K562 (cell line): ENCODE measurements around the gene HDGFL1. TPM values are rescaled to one million over a fixed set of nuclear protein-coding genes. Genes with fewer than 3 reads are reported as not detected.

ENCODE experiments used
- GTF2A2 ChIP-seq: IDR thresholded peaks from 2 replicates; pipeline ENCODE4 v1.6.1; 2016; ENCODE audit warnings: mild to moderate bottlenecking, missing genetic modification characterization, missing compliant biosample characterization
- SRF ChIP-seq, 2 experiments: fragments of 250-450, 450-650 bp in 1 of 2; sonication (Bioruptor Pico) in 1 of 2; sonication (generic) in 1 of 2; formaldehyde crosslinking; IDR thresholded peaks; 2 replicates each; pipeline versions ENCODE4 v1.5.0 to v1.5.1; 2020 to 2022; ENCODE audit warnings: mild to moderate bottlenecking in 1 of 2, missing genetic modification reagents in 1 of 2
- polyA plus RNA-seq, 8 experiments: library from polyadenylated mRNA; depleted of rRNA in 4 of 8; stranded (reverse) in 5 of 8; unstranded in 3 of 8; fragments of >200 nt; fragmentation: Nextera tagmentation in 2 of 8; fragmentation: Illumina TruSeq in 1 of 8; extraction: Ambion mirVana in 2 of 8; extraction: Trizol in 1 of 8; gene quantifications; 2 replicates each; pipeline versions ENCODE4 v1.2.1 to v1.2.3, GENCODE V29; 2011 to 2014; ENCODE audit warnings: inconsistent platforms in 1 of 8, missing spikeins in 1 of 8
- total RNA-seq, 7 experiments: library from RNA; depleted of rRNA in 6 of 7; stranded (reverse); fragments of >200 nt in 6 of 7; fragmentation: Illumina TruSeq in 2 of 7; extraction: Trizol in 2 of 7; gene quantifications; 2 replicates each; pipeline versions ENCODE4 v1.2.1 to v1.2.3, GENCODE V29; 2011 to 2021; ENCODE audit warnings: low replicate concordance in 1 of 7
- TF ChIP-seq, protein P1 (sequence below), 3 experiments: fragments of 200-800 bp in 1 of 3; fragments of 250-450 bp in 1 of 3; fragments of 450-650 bp in 1 of 3; sonication (Bioruptor Pico) in 1 of 3; sonication (Bioruptor generic) in 1 of 3; formaldehyde crosslinking in 1 of 3; IDR thresholded peaks; 2 replicates each; pipeline versions ENCODE4 v1.6.1 to v1.8.0; 2016 to 2022; ENCODE audit warnings: mild to moderate bottlenecking in 2 of 3, missing genetic modification characterization in 2 of 3, missing compliant biosample characterization in 1 of 3, moderate library complexity in 1 of 3
- TF ChIP-seq, protein P2 (sequence below): sonication (generic); IDR thresholded peaks from 2 replicates; pipeline ENCODE4 v1.6.1; 2016

HDGFL1 gene
- total and polyA plus RNA-seq, 9 of the 15 experiments (the other 6 are each of a cell fraction or from before 2014, with no cell fraction given) = 0.04 to 0.64 (median 0.28) TPM

DNA sequence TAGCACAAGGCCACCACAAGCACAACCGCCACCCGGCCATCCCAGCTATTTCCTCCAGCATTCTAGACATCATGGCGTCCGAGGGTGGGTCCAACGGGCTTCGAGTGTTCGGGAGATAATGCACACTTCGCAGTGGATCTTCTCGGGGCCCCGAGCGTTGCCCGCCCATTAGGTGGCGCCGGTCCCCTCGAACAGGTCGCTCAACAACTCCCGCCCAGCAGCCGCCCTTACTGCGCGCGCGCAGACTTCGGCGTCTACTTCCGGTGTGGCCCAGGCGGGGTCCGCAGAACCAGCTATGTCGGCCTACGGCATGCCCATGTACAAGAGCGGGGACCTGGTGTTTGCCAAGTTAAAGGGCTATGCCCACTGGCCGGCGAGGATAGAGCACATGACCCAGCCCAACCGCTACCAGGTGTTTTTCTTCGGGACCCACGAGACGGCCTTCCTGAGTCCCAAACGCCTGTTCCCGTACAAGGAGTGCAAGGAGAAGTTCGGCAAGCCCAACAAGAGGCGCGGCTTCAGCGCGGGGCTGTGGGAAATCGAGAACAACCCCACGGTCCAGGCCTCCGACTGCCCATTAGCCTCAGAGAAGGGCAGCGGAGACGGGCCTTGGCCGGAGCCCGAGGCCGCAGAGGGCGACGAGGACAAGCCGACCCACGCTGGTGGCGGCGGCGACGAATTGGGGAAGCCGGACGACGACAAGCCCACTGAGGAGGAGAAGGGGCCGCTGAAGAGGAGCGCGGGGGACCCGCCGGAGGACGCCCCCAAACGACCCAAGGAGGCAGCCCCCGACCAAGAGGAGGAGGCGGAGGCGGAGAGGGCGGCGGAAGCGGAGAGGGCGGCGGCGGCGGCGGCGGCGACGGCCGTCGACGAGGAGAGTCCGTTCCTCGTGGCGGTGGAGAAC lies at the start of gene HDGFL1 (continued):
- TF ChIP-seq, protein P1, sequence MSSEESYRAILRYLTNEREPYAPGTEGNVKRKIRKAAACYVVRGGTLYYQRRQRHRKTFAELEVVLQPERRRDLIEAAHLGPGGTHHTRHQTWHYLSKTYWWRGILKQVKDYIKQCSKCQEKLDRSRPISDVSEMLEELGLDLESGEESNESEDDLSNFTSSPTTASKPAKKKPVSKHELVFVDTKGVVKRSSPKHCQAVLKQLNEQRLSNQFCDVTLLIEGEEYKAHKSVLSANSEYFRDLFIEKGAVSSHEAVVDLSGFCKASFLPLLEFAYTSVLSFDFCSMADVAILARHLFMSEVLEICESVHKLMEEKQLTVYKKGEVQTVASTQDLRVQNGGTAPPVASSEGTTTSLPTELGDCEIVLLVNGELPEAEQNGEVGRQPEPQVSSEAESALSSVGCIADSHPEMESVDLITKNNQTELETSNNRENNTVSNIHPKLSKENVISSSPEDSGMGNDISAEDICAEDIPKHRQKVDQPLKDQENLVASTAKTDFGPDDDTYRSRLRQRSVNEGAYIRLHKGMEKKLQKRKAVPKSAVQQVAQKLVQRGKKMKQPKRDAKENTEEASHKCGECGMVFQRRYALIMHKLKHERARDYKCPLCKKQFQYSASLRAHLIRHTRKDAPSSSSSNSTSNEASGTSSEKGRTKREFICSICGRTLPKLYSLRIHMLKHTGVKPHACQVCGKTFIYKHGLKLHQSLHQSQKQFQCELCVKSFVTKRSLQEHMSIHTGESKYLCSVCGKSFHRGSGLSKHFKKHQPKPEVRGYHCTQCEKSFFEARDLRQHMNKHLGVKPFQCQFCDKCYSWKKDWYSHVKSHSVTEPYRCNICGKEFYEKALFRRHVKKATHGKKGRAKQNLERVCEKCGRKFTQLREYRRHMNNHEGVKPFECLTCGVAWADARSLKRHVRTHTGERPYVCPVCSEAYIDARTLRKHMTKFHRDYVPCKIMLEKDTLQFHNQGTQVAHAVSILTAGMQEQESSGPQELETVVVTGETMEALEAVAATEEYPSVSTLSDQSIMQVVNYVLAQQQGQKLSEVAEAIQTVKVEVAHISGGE (CRISPR knock-in tag; IDR thresholded peaks at IDR 0.05) = no peak
- TF ChIP-seq GTF2A2 = no peak
- TF ChIP-seq SRF (CRISPR knock-in tag; IDR thresholded peaks at IDR 0.05) = no peak
- TF ChIP-seq, protein P2, sequence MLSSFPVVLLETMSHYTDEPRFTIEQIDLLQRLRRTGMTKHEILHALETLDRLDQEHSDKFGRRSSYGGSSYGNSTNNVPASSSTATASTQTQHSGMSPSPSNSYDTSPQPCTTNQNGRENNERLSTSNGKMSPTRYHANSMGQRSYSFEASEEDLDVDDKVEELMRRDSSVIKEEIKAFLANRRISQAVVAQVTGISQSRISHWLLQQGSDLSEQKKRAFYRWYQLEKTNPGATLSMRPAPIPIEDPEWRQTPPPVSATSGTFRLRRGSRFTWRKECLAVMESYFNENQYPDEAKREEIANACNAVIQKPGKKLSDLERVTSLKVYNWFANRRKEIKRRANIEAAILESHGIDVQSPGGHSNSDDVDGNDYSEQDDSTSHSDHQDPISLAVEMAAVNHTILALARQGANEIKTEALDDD = no peak
